Duodenal mucosa (tissue), 2 donors: ENCODE results near the gene RAPSN.

Source experiments
- H3K27ac ChIP-seq: one replicate; pipeline ENCODE4 v1.7.0; 2013; ENCODE audit warnings: low read depth, low read length
- H3K27me3 ChIP-seq, 2 donors: one replicate each; pipeline ENCODE4 v1.7.0; 2013; ENCODE audit warnings: low read length in 2 of 2, control low read depth in 1 of 2; ENCODE audit not compliant: insufficient read depth in 2 of 2, control insufficient read depth in 1 of 2
- H3K36me3 ChIP-seq, 2 donors: one replicate each; pipeline ENCODE4 v1.7.0; 2013; ENCODE audit warnings: low read length in 2 of 2, control low read depth in 1 of 2; ENCODE audit not compliant: insufficient read depth in 2 of 2, control insufficient read depth in 1 of 2
- H3K4me1 ChIP-seq, 2 donors: one replicate each; pipeline ENCODE4 v1.7.0; 2013; ENCODE audit warnings: low read length in 2 of 2, control low read depth in 1 of 2; ENCODE audit not compliant: insufficient read depth in 2 of 2, control insufficient read depth in 1 of 2
- H3K4me3 ChIP-seq, 2 donors: one replicate each; pipeline ENCODE4 v1.7.0; 2013; ENCODE audit warnings: low read length in 2 of 2, low read depth in 1 of 2
- H3K9ac ChIP-seq, 2 donors: one replicate each; pipeline ENCODE4 v1.7.0; 2013; ENCODE audit warnings: low read length in 2 of 2, low read depth in 1 of 2
- H3K9me3 ChIP-seq, 2 donors: one replicate each; pipeline ENCODE4 v1.7.0; 2013; ENCODE audit warnings: low read length in 2 of 2, control low read depth in 1 of 2; ENCODE audit not compliant: control insufficient read depth in 1 of 2

Gene RAPSN

DNA sequence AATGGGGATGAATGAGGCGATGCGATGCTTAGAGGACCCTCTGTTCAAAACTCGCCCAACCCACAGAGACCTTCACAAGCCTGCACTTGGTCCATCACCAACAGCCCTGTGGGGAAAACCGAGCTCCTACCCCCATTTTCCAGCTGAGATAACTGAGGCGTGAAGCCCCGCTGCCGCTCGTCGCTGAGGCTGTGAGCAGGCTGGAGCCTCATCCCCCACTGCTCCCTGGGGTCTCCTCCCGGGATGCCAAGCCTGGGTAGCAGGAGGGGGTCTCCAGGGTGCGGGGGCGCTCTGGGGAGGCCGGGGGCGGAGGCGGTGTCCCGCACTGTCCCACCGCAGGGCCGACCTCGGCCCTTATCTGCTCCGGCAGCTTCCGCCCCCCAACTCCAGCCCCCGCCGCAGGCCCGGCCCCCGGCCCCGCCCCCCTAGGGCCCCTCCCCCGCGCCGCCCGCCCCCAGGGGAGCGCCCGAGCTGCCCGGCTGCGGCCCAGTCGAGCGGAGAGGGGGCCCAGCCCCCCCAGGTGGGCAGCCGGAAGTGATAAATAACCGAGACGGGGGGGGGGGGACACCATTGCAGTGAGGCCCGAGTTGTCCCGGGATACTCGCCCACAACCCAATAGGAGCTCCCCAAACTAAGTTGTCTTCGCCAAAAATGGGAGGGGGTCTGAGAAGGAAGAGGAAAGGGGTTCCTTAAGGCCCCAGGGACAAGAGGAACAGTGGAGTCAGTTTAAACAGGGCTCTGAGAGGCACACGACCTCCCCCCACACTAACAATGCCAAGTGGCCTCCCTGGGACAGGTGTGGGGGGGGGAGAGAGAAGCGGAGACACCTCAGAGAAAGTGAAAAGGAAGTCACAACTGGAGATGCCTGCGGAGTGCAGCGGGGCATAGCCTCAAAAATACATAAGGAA is 48.8 kb downstream of the RAPSN start:
- H3K4me3 ChIP-seq: peak overlapping the region; percentile 69 to 70
- H3K4me1 ChIP-seq: peaks cover 0 to 13% of the 10 kb centered on the region in 2 donors
- no peak overlapping the region for H3K27ac ChIP-seq
- no peaks in the 10 kb centered on the region for H3K27me3 ChIP-seq
- H3K36me3 ChIP-seq: no peaks in the 10 kb centered on the region
- H3K9ac ChIP-seq: peak overlapping the region; percentile 43 to 63
- no peaks in the 10 kb centered on the region for H3K9me3 ChIP-seq

GRCh38 chr11:47398551-47398950 is 50.4 kb downstream of the RAPSN start:
- Histone ChIP-seq H3K4me1 (peaks cover 10 to 26% of the 10 kb centered on the region in 2 donors), H3K9me3 (no peaks in the 10 kb centered on the region), H3K27me3 (no peaks in the 10 kb centered on the region), H3K4me3 (no peak overlapping the region), H3K27ac (no peak overlapping the region), H3K9ac (no peak overlapping the region), H3K36me3 (no peaks in the 10 kb centered on the region)

DNA sequence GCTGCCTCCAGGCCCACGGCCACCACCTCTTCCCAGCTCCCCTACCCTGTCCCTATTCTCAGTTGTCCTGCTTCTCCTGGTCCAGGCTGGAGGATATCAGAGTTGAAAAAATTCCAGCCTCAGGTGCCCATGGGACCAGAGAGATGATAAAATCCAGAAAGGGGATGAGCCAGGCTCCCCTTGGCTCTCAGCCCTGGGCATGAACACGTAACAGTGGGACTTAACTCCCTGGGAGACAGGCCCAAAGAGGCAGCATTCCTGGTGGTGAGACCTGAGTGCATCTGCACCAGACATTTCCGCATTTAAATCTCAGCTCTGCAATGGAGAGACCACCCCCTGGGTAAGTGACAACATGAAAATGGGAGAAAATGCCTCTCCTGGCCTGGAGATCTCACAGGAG is 50.9 kb downstream of the RAPSN start:
- Histone ChIP-seq H3K4me3 (no peak overlapping the region), H3K4me1 (peaks cover 10 to 30% of the 10 kb centered on the region in 2 donors), H3K9me3 (no peaks in the 10 kb centered on the region), H3K27me3 (no peaks in the 10 kb centered on the region), H3K36me3 (no peaks in the 10 kb centered on the region), H3K27ac (no peak overlapping the region), H3K9ac (no peak overlapping the region)

DNA sequence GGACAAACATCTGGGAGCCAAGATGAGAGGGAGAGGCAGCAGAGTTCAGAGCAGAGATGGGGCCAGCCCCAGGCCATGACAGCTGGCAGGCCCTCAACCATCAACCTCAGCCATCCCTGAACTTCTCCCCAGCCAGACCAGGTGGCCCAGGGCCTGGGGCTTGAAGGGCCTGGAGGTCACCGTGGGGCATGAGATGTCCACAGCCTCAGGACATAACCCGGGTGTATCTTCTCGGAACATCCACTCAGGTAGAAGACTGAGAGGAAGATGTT is 53.0 kb downstream of the RAPSN start:
- Histone ChIP-seq H3K4me1 (peaks cover 10 to 30% of the 10 kb centered on the region in 2 donors), H3K27ac (no peak overlapping the region), H3K9ac (no peak overlapping the region)

DNA sequence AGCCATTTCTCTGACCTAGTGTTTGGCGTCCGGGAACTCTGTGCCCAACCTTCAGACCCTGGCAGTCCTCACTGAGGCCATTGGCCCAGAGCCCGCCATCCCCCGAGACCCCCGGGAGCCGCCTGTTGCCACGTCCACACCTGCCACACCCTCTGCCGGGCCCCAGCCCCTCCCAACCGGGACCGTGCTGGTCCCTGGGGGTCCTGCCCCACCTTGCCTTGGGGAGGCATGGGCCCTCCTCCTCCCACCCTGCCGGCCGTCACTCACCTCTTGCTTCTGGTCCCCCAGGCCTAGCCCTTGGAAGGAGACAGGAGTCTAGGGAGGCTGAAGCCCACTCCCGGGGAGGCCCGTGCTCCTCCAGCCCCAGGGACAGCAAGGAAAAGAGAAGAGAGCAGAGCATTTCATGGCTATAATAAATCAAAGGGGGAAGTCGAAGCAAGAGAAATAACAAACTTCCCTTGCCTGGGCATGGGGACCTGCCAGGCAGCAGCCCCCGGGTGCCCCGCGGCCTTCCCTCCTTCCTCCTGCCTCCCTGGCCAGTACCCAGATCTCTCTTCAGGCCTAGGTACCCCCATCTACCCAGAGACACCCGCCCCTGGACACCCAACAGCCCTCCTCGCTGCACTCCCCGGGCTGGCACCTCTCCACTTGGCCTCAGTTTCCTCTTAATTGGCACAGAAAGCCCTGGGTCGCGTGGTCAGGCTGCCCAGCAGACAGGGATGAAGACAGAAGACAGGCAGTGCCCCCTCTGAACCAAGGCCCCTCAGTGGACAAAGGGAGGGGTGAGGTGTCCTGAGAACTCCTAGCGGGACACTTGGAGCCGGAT is 53.5 kb downstream of the RAPSN start:
- H3K4me3 ChIP-seq: peak overlapping the region; percentile 15 to 28
- no peaks in the 10 kb centered on the region for H3K27me3 ChIP-seq
- H3K9ac ChIP-seq: peak overlapping the region in 1 of 2 donors; percentile 59

More for the DNA sequence above, 53.0 kb downstream of the RAPSN start:
- no peaks in the 10 kb centered on the region for H3K27me3 ChIP-seq
- no peak overlapping the region for H3K4me3 ChIP-seq
- no peaks in the 10 kb centered on the region for H3K36me3 ChIP-seq
- no peaks in the 10 kb centered on the region for H3K9me3 ChIP-seq

DNA sequence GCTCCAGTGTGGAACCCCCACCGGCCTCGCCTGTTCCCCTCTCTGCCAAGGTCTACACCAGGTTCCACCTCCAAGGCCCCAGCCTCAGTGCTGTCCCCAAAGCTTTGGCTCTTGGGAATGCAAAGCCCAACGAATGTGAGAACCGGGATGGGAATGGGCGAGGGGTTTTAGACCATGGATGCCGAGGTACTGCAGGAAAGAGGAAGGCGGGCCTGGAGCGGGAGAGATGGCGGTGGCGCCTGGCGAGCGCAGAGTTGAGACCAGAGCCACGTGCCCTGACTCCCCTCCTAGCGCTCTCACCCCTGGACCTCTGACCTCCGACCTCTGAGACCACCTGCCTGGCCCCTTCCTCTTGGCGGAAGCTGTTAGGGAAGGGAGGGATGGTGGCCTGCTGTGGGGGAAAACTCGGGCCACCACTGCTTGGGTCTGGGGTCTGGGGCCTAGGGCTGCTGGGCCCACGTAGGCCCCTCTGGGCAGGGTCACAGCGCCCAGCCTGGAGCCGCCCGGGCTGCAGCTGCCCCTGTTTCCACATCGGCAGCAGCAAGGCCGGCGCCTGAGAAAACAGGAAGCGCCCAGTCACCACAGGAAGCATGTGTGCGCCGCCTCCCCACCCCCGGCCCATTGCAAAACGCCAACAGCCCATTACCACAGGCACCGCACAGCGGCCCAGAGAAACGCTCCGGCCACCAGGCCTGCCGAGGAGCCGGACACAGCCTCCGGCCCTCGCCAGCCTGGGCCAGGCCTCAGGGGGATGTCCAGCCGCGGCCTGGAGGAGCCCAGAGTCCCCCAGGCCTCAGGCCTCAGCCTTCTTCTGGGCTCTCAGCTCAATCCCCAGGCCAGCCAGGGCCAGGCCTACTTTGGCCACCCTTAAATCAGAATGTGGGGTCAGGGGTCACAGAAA is 54.4 kb downstream of the RAPSN start:
- peak overlapping the region; percentile 79 for H3K27ac ChIP-seq
- H3K27me3 ChIP-seq: no peaks in the 10 kb centered on the region
- H3K4me3 ChIP-seq: peak overlapping the region; percentile 29 to 45
- no peaks in the 10 kb centered on the region for H3K36me3 ChIP-seq
- no peaks in the 10 kb centered on the region for H3K9me3 ChIP-seq
- H3K9ac ChIP-seq: peak overlapping the region; percentile 38 to 59
- H3K4me1 ChIP-seq: peaks cover 10 to 28% of the 10 kb centered on the region in 2 donors

More for the DNA sequence above, 53.5 kb downstream of the RAPSN start:
- H3K9me3 ChIP-seq: no peaks in the 10 kb centered on the region
- H3K36me3 ChIP-seq: no peaks in the 10 kb centered on the region
- peaks cover 10 to 31% of the 10 kb centered on the region in 2 donors for H3K4me1 ChIP-seq
- H3K27ac ChIP-seq: peak overlapping the region; percentile 79

- Histone ChIP-seq H3K4me1 (peaks cover 10 to 30% of the 10 kb centered on the region in 2 donors), H3K27ac (peak overlapping the region; percentile 70), H3K4me3 (peak overlapping the region; percentile 29 to 45), H3K9ac (peak overlapping the region in 1 of 2 donors; percentile 38), H3K27me3 (no peaks in the 10 kb centered on the region), H3K9me3 (no peaks in the 10 kb centered on the region), H3K36me3 (no peaks in the 10 kb centered on the region)
Observed at GRCh38 chr11:47394050-47394321, 55.0 kb downstream of the RAPSN start.

- Histone ChIP-seq H3K4me1 (peaks cover 10 to 30% of the 10 kb centered on the region in 2 donors), H3K4me3 (peak overlapping the region; percentile 29 to 45), H3K27me3 (no peaks in the 10 kb centered on the region), H3K9me3 (no peaks in the 10 kb centered on the region), H3K27ac (peak overlapping the region; percentile 70), H3K36me3 (no peaks in the 10 kb centered on the region), H3K9ac (no peak overlapping the region)
Observed at GRCh38 chr11:47393163-47394049, 55.5 kb downstream of the RAPSN start.

GRCh38 chr11:47392546-47393162 is 56.3 kb downstream of the RAPSN start:
- no peaks in the 10 kb centered on the region for H3K9me3 ChIP-seq
- H3K9ac ChIP-seq: no peak overlapping the region
- no peaks in the 10 kb centered on the region for H3K27me3 ChIP-seq
- H3K36me3 ChIP-seq: no peaks in the 10 kb centered on the region
- peaks cover 10 to 30% of the 10 kb centered on the region in 2 donors for H3K4me1 ChIP-seq
- no peak overlapping the region for H3K4me3 ChIP-seq
- no peak overlapping the region for H3K27ac ChIP-seq
